Nephron (organoid): ENCODE results near the gene SC5D.

Source experiments
- H3K27ac Mint-ChIP-seq, 3 experiments: 2 replicates each; pipeline ENCODE4 v1.8.0; 2020; ENCODE audit warnings: mixed read lengths in 3 of 3, mild to moderate bottlenecking in 2 of 3, moderate library complexity in 1 of 3
- H3K27me3 Mint-ChIP-seq: 2 replicates; pipeline ENCODE4 v1.8.0; 2021; ENCODE audit warnings: low read depth, mild to moderate bottlenecking, moderate library complexity, mixed read lengths
- H3K36me3 Mint-ChIP-seq: 2 replicates; pipeline ENCODE4 v1.8.0; 2020; ENCODE audit warnings: low read depth, mixed read lengths
- H3K4me1 Mint-ChIP-seq: 2 replicates; pipeline ENCODE4 v1.8.0; 2020; ENCODE audit warnings: mixed read lengths
- H3K4me3 Mint-ChIP-seq, 3 experiments: 2 replicates each; pipeline ENCODE4 v1.8.0; 2020; ENCODE audit warnings: mild to moderate bottlenecking in 3 of 3, mixed read lengths in 3 of 3, moderate library complexity in 2 of 3
- H3K9me3 Mint-ChIP-seq: 2 replicates; pipeline ENCODE4 v1.8.0; 2020; ENCODE audit warnings: mixed read lengths
- TF ChIP-seq, protein P1 (sequence below), 3 experiments: fragments of 200-600 bp; sonication (generic); IDR thresholded peaks; one replicate each; pipeline ENCODE4 v1.5.0; 2021; ENCODE audit warnings: antibody characterized with exemption in 3 of 3; ENCODE audit not compliant: unreplicated experiment in 3 of 3

SC5D gene

DNA sequence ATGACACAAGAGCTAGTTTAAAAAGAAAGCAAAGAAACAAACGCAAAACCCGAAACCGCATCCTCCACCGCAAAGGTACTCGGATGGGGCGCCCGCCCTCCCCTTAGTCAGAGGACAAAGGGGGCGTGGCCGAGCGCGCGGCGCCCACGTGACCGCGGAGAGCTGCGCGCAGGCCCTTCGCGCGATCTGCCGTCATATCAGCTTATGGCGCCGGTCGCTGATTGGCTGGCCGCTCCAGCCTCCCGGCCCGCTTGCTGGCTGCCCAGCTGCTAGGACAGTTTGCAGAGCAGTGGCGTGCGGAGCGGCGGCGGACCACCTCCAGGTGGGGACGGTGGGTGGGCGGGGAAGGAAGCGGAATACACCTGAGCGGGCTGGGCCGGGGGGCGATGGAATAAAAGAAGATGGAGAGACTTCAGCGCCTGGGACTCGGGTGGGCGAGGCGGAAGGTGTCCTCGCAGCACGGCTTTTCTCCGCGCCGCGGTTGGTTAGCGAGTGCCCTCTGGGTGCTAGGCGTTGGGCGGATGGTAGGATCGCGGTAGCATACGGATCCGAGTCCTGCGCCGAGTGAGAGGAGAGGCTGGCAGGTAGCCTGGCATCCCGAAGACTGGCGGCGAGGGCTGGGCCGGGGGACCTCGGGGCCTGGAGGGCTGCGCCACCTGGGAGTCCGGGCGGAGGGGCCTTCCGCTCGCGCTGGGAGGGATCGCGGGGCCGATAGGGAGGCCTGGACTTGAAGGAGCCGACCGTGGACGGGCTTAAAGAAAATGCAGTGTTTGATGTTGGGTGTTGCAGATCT, at the start of gene SC5D:
TSS of gene SC5D (plus strand) at position 277 of the 793 bp plus-strand sequence. CDS start 10,605 bp downstream, outside the sequence.
- peaks cover 37% of the 10 kb centered on the region for H3K4me1 Mint-ChIP-seq
- peaks cover 6% of the 10 kb centered on the region for H3K27me3 Mint-ChIP-seq
- TF ChIP-seq, protein P1, sequence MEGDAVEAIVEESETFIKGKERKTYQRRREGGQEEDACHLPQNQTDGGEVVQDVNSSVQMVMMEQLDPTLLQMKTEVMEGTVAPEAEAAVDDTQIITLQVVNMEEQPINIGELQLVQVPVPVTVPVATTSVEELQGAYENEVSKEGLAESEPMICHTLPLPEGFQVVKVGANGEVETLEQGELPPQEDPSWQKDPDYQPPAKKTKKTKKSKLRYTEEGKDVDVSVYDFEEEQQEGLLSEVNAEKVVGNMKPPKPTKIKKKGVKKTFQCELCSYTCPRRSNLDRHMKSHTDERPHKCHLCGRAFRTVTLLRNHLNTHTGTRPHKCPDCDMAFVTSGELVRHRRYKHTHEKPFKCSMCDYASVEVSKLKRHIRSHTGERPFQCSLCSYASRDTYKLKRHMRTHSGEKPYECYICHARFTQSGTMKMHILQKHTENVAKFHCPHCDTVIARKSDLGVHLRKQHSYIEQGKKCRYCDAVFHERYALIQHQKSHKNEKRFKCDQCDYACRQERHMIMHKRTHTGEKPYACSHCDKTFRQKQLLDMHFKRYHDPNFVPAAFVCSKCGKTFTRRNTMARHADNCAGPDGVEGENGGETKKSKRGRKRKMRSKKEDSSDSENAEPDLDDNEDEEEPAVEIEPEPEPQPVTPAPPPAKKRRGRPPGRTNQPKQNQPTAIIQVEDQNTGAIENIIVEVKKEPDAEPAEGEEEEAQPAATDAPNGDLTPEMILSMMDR (IDR thresholded peaks at IDR 0.05; ENCODE audit: unreplicated experiment in 3 of 3): peak in 2 of 3 experiments; percentile 10 to 12
- peak within 1 kb of the TSS; percentile 86 to 97 (median 89) for H3K27ac Mint-ChIP-seq
- H3K9me3 Mint-ChIP-seq: no peaks in the 10 kb centered on the region
- H3K4me3 Mint-ChIP-seq: peak within 1 kb of the TSS; percentile 93 to 94 (median 93)
- H3K36me3 Mint-ChIP-seq: peaks cover 13% of the 10 kb centered on the region

DNA sequence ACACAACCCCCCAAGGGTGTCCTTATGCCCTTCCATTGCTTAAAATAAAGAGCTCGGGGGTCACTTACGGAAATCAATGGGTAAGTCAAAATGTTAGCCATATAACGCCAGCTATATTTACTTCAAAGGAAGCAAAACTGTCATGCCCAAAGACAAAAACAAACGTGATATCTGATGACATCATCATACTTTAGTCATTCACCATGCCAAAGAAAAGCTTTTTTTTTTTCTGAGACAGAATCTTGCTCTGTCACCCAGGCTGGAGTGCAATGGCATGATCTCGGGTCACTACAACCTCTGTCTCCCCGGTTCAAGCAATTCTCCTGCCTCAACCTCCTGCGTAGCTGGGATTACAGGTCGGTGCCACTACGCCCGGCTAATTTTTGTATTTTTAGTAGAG, 47.7 kb upstream of the SC5D start:
- Mint-ChIP-seq H3K9me3 (no peaks in the 10 kb centered on the region), H3K4me1 (peaks cover 54% of the 10 kb centered on the region), H3K4me3 (no peak overlapping the region), H3K27me3 (no peaks in the 10 kb centered on the region), H3K27ac (no peak overlapping the region), H3K36me3 (no peaks in the 10 kb centered on the region)
- TF ChIP-seq, protein P1 (IDR thresholded peaks at IDR 0.05; ENCODE audit: unreplicated experiment in 3 of 3): no peak

- TF ChIP-seq, protein P1 (IDR thresholded peaks at IDR 0.05; ENCODE audit: unreplicated experiment in 3 of 3): no peak
- Mint-ChIP-seq H3K4me3 (no peak overlapping the region), H3K27me3 (no peaks in the 10 kb centered on the region)
Observed at GRCh38 chr11:121246021-121246768, 46.4 kb upstream of the SC5D start.

DNA sequence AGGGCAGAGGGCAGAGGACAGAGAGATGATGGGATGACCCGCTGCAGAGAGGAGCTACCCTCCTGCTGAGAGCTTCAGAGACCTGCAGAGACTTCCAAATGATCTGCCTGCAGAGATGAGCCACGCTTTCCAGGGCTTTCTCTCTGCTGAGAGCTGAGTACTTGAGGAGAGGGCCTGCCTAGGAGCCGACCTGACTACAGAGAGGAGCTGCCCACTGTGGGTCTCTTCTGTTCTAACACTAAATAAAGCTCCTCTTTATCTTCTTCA, 45.9 kb upstream of the SC5D start:
- Mint-ChIP-seq H3K27ac (no peak overlapping the region), H3K27me3 (no peaks in the 10 kb centered on the region), H3K36me3 (no peaks in the 10 kb centered on the region), H3K4me1 (peaks cover 43% of the 10 kb centered on the region), H3K9me3 (no peaks in the 10 kb centered on the region), H3K4me3 (no peak overlapping the region)
- TF ChIP-seq, protein P1 (IDR thresholded peaks at IDR 0.05; ENCODE audit: unreplicated experiment in 3 of 3): no peak

More at GRCh38 chr11:121246021-121246768, 46.4 kb upstream of the SC5D start:
- no peak overlapping the region for H3K27ac Mint-ChIP-seq
- H3K36me3 Mint-ChIP-seq: no peaks in the 10 kb centered on the region
- peaks cover 43% of the 10 kb centered on the region for H3K4me1 Mint-ChIP-seq
- no peaks in the 10 kb centered on the region for H3K9me3 Mint-ChIP-seq

DNA sequence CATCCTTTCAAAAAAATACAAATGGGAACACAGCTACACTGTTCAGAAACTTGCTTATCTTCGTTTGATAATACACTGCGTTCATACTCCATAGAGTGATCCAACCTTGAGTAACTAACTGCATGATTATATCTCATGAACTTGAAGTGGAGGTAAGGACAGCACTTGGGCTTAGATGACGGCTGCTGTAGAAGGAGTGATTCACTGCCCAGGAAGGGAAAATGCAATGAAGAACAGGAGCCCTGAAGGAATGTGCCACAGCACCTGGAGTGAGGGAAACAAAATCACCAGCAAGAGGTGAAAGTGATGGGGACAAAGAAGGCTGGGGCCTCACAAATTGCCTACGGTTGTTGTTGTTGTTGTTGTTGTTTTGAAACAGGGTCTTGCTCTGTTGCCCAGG, 44.1 kb upstream of the SC5D start:
- TF ChIP-seq, protein P1 (IDR thresholded peaks at IDR 0.05; ENCODE audit: unreplicated experiment in 3 of 3): no peak
- peaks cover 25% of the 10 kb centered on the region for H3K4me1 Mint-ChIP-seq
- H3K9me3 Mint-ChIP-seq: peaks cover 4% of the 10 kb centered on the region
- peaks cover 3% of the 10 kb centered on the region for H3K27me3 Mint-ChIP-seq
- H3K36me3 Mint-ChIP-seq: no peaks in the 10 kb centered on the region
- H3K4me3 Mint-ChIP-seq: no peak overlapping the region
- no peak overlapping the region for H3K27ac Mint-ChIP-seq
